ENCODE measurements around the gene H2BK1.

H2BK1 gene

DNA sequence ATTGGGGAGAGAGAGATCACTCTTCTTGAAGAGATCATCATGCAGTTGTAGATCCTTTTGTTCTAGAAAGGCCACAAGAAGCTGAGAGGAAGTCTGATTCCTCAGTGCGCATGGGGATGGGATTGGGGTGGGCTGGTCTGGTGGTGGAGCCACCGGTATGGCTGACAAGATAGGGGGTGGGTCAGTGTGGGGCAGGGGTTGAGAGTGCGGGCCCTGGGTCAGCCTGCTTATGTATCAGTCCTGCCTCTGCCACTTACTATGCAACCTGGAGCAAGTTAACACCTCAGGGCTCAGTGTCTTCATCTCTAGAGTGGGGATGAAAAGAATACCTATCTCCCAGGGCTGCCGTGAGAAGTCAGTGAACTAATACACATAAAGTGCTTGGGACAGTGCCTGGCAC is 30.2 kb upstream of the H2BK1 start:
- TF ChIP-seq, protein P1, sequence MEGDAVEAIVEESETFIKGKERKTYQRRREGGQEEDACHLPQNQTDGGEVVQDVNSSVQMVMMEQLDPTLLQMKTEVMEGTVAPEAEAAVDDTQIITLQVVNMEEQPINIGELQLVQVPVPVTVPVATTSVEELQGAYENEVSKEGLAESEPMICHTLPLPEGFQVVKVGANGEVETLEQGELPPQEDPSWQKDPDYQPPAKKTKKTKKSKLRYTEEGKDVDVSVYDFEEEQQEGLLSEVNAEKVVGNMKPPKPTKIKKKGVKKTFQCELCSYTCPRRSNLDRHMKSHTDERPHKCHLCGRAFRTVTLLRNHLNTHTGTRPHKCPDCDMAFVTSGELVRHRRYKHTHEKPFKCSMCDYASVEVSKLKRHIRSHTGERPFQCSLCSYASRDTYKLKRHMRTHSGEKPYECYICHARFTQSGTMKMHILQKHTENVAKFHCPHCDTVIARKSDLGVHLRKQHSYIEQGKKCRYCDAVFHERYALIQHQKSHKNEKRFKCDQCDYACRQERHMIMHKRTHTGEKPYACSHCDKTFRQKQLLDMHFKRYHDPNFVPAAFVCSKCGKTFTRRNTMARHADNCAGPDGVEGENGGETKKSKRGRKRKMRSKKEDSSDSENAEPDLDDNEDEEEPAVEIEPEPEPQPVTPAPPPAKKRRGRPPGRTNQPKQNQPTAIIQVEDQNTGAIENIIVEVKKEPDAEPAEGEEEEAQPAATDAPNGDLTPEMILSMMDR (IDR thresholded peaks at IDR 0.05; ENCODE audit: low read depth, low read length, missing control alignments), result no peak
- H3K36me3 ChIP-seq (replicated peaks), result peaks cover 64% of the 10 kb centered on the region
- no peak overlapping the region for H3K27ac ChIP-seq
- no peak for DNase-seq
- no peaks in the 10 kb centered on the region for H3K27me3 ChIP-seq (replicated peaks)
- H3K4me3 ChIP-seq (ENCODE audit: low read depth, low read length), result no peak overlapping the region
- in situ Hi-C loops (cut with HindIII; ENCODE audit: low pct_ligation_motif_present, low sequenced_read_pairs), result no loop called here

DNA sequence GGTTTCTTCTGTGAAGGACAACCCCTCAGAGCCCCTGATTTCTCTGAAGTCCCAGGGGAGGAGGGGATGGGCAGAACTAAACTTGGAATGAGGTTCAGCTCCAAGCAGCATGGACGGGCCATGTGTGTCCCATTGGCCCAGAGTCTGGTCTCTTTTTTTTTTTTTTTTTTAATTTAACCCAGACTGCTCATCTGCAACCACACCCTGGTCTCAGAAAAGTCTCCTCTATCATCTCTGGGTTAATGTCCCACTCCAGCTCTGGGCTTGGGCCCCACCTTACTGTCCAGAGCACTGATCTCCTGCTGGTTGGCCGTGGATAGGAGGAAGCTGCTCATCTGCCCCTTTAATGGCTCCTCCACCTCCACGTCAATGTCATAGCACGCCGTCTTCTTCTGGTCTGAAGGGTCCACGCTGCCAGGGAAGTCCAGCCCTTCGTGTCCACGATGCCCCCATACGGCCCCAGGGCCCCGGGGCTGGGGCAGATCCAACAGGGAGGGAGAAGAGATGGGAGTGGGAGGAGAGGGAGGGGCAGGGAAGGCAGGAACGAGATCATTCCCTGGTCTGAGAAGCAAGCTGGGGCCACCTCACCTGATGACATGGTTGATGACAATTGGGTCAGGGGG is 29.7 kb upstream of the H2BK1 start:
- DNase-seq, result no peak
- Histone ChIP-seq H3K36me3 (replicated peaks) (peaks cover 70% of the 10 kb centered on the region), H3K27me3 (replicated peaks) (no peaks in the 10 kb centered on the region), H3K27ac (no peak overlapping the region), H3K4me3 (ENCODE audit: low read depth, low read length) (no peak overlapping the region)
- in situ Hi-C loops (cut with HindIII; ENCODE audit: low pct_ligation_motif_present, low sequenced_read_pairs), result no loop called here
- TF ChIP-seq, protein P1 (IDR thresholded peaks at IDR 0.05; ENCODE audit: low read depth, low read length, missing control alignments), result no peak

DNA sequence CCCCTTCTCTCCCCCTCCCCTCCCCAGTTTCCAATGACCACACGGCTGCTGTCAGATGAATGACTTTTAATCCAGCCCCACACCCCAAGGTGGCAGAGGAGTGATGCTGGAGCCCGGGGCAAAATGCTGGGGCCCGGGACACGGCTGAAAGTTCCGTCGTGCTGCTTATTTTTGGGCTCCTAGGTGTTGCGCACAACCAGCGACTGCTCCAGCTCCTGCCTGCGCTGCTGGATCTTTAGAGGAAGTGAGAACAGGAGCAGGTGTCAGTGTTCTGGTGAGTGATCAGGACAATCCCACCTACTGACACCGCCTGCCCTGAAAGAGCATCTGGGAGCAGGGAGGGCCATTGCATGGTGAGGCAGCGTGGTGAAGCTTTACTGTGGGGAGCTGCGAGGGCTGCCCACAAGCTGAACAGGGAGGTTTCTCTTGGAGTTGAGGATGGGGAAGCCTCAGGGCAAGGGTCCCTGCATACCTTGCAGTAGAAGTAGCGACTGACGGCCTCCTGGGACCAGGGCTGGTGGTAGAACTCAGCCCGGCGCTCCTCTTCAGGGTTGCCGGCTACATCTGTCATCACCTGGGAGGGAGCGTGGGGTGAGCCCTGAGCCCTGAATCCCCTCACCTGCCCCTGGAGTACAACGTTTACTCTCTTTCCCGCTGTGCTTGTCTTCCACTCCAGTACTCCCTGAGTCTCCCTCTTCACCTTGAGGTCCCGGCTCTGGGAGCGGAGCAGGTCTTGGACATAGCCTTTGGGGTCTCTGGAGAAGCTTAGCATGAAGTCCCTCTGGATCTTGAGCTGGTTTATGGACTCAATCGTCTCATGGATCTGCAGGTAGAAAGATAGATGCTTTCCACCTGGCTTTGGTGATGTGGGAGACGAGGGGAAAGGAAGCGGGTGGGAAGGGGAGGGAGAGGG is 28.9 kb upstream of the H2BK1 start:
- no peak overlapping the region for H3K27ac ChIP-seq
- TF ChIP-seq, protein P1 (IDR thresholded peaks at IDR 0.05; ENCODE audit: low read depth, low read length, missing control alignments), result no peak
- H3K27me3 ChIP-seq (replicated peaks), result no peaks in the 10 kb centered on the region
- peaks cover 76% of the 10 kb centered on the region for H3K36me3 ChIP-seq (replicated peaks)
- H3K4me3 ChIP-seq (ENCODE audit: low read depth, low read length), result no peak overlapping the region
- in situ Hi-C loops (cut with HindIII; ENCODE audit: low pct_ligation_motif_present, low sequenced_read_pairs), result no loop called here
- DNase-seq, result no peak

DNA sequence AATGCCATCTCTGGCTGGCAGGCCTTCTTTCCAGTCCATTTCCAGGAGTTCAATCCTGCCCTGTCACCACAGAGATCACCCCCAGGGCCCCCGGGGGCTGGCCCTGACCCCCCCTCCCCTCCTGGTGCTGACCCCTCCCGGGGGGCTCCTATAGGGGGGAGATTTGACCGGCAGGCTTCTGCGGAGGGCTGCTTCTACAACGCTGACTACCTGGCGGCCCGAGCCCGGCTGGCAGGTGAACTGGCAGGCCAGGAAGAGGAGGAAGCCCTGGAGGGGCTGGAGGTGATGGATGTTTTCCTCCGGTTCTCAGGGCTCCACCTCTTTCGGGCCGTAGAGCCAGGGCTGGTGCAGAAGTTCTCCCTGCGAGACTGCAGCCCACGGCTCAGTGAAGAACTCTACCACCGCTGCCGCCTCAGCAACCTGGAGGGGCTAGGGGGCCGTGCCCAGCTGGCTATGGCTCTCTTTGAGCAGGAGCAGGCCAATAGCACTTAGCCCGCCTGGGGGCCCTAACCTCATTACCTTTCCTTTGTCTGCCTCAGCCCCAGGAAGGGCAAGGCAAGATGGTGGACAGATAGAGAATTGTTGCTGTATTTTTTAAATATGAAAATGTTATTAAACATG is 28.0 kb upstream of the H2BK1 start:
- peaks cover 76% of the 10 kb centered on the region for H3K36me3 ChIP-seq (replicated peaks)
- TF ChIP-seq, protein P1 (IDR thresholded peaks at IDR 0.05; ENCODE audit: low read depth, low read length, missing control alignments), result no peak
- in situ Hi-C loops (cut with HindIII; ENCODE audit: low pct_ligation_motif_present, low sequenced_read_pairs), result no loop called here
- no peak for DNase-seq
- no peaks in the 10 kb centered on the region for H3K27me3 ChIP-seq (replicated peaks)
- no peak overlapping the region for H3K27ac ChIP-seq
- H3K4me3 ChIP-seq (ENCODE audit: low read depth, low read length), result no peak overlapping the region

DNA sequence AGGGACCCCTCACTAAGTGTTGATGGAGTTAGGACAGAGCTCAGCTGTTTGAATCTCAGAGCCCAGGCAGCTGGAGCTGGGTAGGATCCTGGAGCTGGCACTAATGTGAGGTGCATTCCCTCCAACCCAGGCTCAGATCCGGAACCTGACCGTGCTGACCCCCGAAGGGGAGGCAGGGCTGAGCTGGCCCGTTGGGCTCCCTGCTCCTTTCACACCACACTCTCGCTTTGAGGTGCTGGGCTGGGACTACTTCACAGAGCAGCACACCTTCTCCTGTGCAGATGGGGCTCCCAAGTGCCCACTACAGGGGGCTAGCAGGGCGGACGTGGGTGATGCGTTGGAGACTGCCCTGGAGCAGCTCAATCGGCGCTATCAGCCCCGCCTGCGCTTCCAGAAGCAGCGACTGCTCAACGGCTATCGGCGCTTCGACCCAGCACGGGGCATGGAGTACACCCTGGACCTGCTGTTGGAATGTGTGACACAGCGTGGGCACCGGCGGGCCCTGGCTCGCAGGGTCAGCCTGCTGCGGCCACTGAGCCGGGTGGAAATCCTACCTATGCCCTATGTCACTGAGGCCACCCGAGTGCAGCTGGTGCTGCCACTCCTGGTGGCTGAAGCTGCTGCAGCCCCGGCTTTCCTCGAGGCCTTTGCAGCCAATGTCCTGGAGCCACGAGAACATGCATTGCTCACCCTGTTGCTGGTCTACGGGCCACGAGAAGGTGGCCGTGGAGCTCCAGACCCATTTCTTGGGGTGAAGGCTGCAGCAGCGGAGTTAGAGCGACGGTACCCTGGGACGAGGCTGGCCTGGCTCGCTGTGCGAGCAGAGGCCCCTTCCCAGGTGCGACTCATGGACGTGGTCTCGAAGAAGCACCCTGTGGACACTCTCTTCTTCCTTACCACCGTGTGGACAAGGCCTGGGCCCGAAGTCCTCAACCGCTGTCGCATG is 27.2 kb upstream of the H2BK1 start:
- Histone ChIP-seq H3K27me3 (replicated peaks) (no peaks in the 10 kb centered on the region), H3K36me3 (replicated peaks) (peaks cover 76% of the 10 kb centered on the region), H3K27ac (no peak overlapping the region), H3K4me3 (ENCODE audit: low read depth, low read length) (no peak overlapping the region)
- no peak for DNase-seq
- TF ChIP-seq, protein P1 (IDR thresholded peaks at IDR 0.05; ENCODE audit: low read depth, low read length, missing control alignments), result no peak
- in situ Hi-C loops (cut with HindIII; ENCODE audit: low pct_ligation_motif_present, low sequenced_read_pairs), result no loop called here

Data from brain microvascular endothelial cell (primary cell).